ENCODE data around the gene ERCC5. TPM values are rescaled to one million over a fixed set of nuclear protein-coding genes. Genes with fewer than 3 reads are reported as not detected.

The ERCC5 gene
- total RNA-seq, 1 donor from 2014 or later: 51.3 TPM

DNA sequence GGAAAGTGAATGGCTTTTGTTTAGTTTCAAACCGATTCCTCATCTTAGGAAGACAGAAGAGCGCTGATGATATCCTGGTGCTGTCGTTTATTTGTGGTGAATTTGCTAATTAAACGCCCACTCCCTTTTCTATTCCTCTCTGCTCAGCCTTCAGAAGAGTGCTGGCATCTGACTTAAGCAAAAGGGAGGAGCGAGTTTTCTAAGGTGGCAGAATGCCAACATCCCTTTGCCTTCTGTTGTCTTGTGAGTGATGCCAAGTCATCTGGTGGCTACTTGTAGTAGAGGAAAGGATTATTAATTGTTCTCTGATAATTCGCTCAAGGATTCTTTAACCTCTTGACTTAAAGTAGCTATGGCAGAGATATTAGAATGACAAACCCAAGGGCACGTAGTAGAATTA is 68.1 kb downstream of the ERCC5 start:
- Histone ChIP-seq H3K27ac (no peak overlapping the region), H3K4me1 (no peaks in the 10 kb centered on the region), H3K9me3 (no peaks in the 10 kb centered on the region), H3K36me3 (no peaks in the 10 kb centered on the region), H3K27me3 (ENCODE audit: low read depth) (peaks cover 3% of the 10 kb centered on the region), H3K4me3 (no peak overlapping the region)
- ATAC-seq (no peak), DNase-seq (no peak)
- intact Hi-C loops (cut with DNase I): no loop called here
- no peak for TF ChIP-seq CTCF (IDR thresholded peaks at IDR 0.05)

GRCh38 chr13:102914339-102914930 is 68.6 kb downstream of the ERCC5 start:
- Histone ChIP-seq H3K27ac (no peak overlapping the region), H3K4me1 (no peaks in the 10 kb centered on the region), H3K27me3 (ENCODE audit: low read depth) (no peaks in the 10 kb centered on the region), H3K36me3 (no peaks in the 10 kb centered on the region), H3K4me3 (no peak overlapping the region), H3K9me3 (no peaks in the 10 kb centered on the region)
- ATAC-seq (no peak), DNase-seq (no peak)
- TF ChIP-seq CTCF (IDR thresholded peaks at IDR 0.05): no peak
- intact Hi-C loops (cut with DNase I): no loop called here

- DNase-seq: no peak
- H3K9me3 ChIP-seq: no peaks in the 10 kb centered on the region
- intact Hi-C loops (cut with DNase I): no loop called here
- TF ChIP-seq CTCF (IDR thresholded peaks at IDR 0.05): no peak
- no peak overlapping the region for H3K4me3 ChIP-seq
- H3K4me1 ChIP-seq: no peaks in the 10 kb centered on the region
- no peak overlapping the region for H3K27ac ChIP-seq
- no peak for ATAC-seq
- H3K36me3 ChIP-seq: no peaks in the 10 kb centered on the region
- H3K27me3 ChIP-seq (ENCODE audit: low read depth): no peaks in the 10 kb centered on the region
Observed at GRCh38 chr13:102915393-102915930, 69.6 kb downstream of the ERCC5 start.

DNA sequence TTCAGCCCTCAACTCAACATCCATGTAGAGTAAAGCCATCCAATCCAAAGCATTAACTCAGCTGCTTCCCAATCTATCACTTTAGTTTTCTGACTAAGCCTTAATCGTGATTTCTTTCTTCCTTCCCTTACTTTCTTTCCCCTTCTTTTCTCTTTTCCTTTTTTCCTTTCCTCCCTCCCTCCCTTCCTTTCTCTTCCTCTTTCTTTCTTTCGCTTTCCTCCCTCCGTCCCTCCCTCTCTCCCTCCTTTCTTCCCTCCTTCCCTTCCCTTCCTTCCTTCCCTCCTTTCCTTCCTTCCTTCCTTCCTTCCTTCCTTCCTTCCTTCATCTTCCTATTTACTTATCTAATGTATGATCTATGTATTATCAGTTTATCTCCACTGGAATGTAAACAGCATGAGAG is 71.2 kb downstream of the ERCC5 start:
- Histone ChIP-seq H3K4me3 (no peak overlapping the region), H3K4me1 (no peaks in the 10 kb centered on the region), H3K27ac (no peak overlapping the region), H3K27me3 (ENCODE audit: low read depth) (no peaks in the 10 kb centered on the region), H3K9me3 (no peaks in the 10 kb centered on the region), H3K36me3 (no peaks in the 10 kb centered on the region)
- no peak for ATAC-seq
- no peak for DNase-seq
- no peak for TF ChIP-seq CTCF (IDR thresholded peaks at IDR 0.05)
- intact Hi-C loops (cut with DNase I): no loop called here

GRCh38 chr13:102922184-102922583 is 76.4 kb downstream of the ERCC5 start:
- Histone ChIP-seq H3K4me1 (no peaks in the 10 kb centered on the region), H3K36me3 (no peaks in the 10 kb centered on the region), H3K27me3 (ENCODE audit: low read depth) (no peaks in the 10 kb centered on the region), H3K4me3 (no peak overlapping the region), H3K27ac (no peak overlapping the region), H3K9me3 (no peaks in the 10 kb centered on the region)
- no peak for ATAC-seq
- no peak for DNase-seq
- intact Hi-C loops (cut with DNase I): no loop called here
- TF ChIP-seq CTCF (IDR thresholded peaks at IDR 0.05): no peak

Other genes starting within 250 kb of the ERCC5 start
- gene TPP2, start 249.0 kb upstream of the ERCC5 start, total RNA-seq: 41.7 TPM
- gene METTL21C, start 151.0 kb upstream of the ERCC5 start, total RNA-seq: not detected
- 5.8 TPM for gene TEX30, start 72.2 kb upstream of the ERCC5 start, total RNA-seq
- gene POGLUT2, start 47.1 kb upstream of the ERCC5 start, total RNA-seq: 5.9 TPM
- gene BIVM, start 46.9 kb upstream of the ERCC5 start, total RNA-seq: 13.4 TPM
- gene SLC10A2, start 220.4 kb downstream of the ERCC5 start, total RNA-seq: not detected